ENCODE data around the gene NOP16. TPM values are rescaled to one million over a fixed set of nuclear protein-coding genes. Genes with fewer than 3 reads are reported as not detected.

Gene NOP16, protein sequence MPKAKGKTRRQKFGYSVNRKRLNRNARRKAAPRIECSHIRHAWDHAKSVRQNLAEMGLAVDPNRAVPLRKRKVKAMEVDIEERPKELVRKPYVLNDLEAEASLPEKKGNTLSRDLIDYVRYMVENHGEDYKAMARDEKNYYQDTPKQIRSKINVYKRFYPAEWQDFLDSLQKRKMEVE
- 18.1 TPM for total RNA-seq
- polyA plus RNA-seq (ENCODE audit: insufficient read depth, low read depth, low replicate concordance): 32.1 TPM
- long read RNA-seq, donor 1, transcript NOP16-207 (5 exons, 1,258 nt): major isoform, 7 of 10 reads
- long read RNA-seq, donor 1, partial matches to known transcripts: 0 of 10 reads
- long read RNA-seq, donor 1, other reads (novel, unspliced or antisense): 0 of 10 reads
- long read RNA-seq, donor 2, transcript NOP16-207 (5 exons, 1,258 nt): major isoform, 13 of 411 reads
- long read RNA-seq, donor 2, partial matches to known transcripts: 392 of 411 reads
- long read RNA-seq, donor 2, other reads (novel, unspliced or antisense): 0 of 411 reads
- long read RNA-seq, donor 3, transcript NOP16-207 (5 exons, 1,258 nt): major isoform, 6 of 15 reads
- long read RNA-seq, donor 3, transcript NOP16-211 (5 exons, 954 nt): minor isoform, 5 of 15 reads
- long read RNA-seq, donor 3, partial matches to known transcripts: 0 of 15 reads
- long read RNA-seq, donor 3, other reads (novel, unspliced or antisense): 0 of 15 reads
- long read RNA-seq, donor 4, transcript NOP16-207 (5 exons, 1,258 nt): major isoform, 7 of 14 reads
- long read RNA-seq, donor 4, partial matches to known transcripts: 0 of 14 reads
- long read RNA-seq, donor 4, other reads (novel, unspliced or antisense): 0 of 14 reads
- long read RNA-seq, donor 5, partial matches to known transcripts: 0 of 3 reads
- long read RNA-seq, donor 5, other reads (novel, unspliced or antisense): 0 of 3 reads
- long read RNA-seq, donor 6, transcript NOP16-207 (5 exons, 1,258 nt): major isoform, 18 of 27 reads
- long read RNA-seq, donor 6, transcript NOP16-211 (5 exons, 954 nt): minor isoform, 6 of 27 reads
- long read RNA-seq, donor 6, partial matches to known transcripts: 0 of 27 reads
- long read RNA-seq, donor 6, other reads (novel, unspliced or antisense): 0 of 27 reads
- long read RNA-seq, donor 7, partial matches to known transcripts: 0 of 6 reads
- long read RNA-seq, donor 7, other reads (novel, unspliced or antisense): 1 of 6 reads
- long read RNA-seq, donor 8, transcript NOP16-207 (5 exons, 1,258 nt): major isoform, 10 of 18 reads
- long read RNA-seq, donor 8, transcript NOP16-211 (5 exons, 954 nt): minor isoform, 6 of 18 reads
- long read RNA-seq, donor 8, partial matches to known transcripts: 0 of 18 reads
- long read RNA-seq, donor 8, other reads (novel, unspliced or antisense): 0 of 18 reads
- long read RNA-seq, donor 9, transcript NOP16-211 (5 exons, 954 nt): major isoform, 5 of 11 reads
- long read RNA-seq, donor 9, partial matches to known transcripts: 0 of 11 reads
- long read RNA-seq, donor 9, other reads (novel, unspliced or antisense): 0 of 11 reads
- long read RNA-seq, donor 10, transcript NOP16-211 (5 exons, 954 nt): major isoform, 5 of 12 reads
- long read RNA-seq, donor 10, transcript NOP16-207 (5 exons, 1,258 nt): major isoform, 5 of 12 reads
- long read RNA-seq, donor 10, partial matches to known transcripts: 0 of 12 reads
- long read RNA-seq, donor 10, other reads (novel, unspliced or antisense): 0 of 12 reads

DNA sequence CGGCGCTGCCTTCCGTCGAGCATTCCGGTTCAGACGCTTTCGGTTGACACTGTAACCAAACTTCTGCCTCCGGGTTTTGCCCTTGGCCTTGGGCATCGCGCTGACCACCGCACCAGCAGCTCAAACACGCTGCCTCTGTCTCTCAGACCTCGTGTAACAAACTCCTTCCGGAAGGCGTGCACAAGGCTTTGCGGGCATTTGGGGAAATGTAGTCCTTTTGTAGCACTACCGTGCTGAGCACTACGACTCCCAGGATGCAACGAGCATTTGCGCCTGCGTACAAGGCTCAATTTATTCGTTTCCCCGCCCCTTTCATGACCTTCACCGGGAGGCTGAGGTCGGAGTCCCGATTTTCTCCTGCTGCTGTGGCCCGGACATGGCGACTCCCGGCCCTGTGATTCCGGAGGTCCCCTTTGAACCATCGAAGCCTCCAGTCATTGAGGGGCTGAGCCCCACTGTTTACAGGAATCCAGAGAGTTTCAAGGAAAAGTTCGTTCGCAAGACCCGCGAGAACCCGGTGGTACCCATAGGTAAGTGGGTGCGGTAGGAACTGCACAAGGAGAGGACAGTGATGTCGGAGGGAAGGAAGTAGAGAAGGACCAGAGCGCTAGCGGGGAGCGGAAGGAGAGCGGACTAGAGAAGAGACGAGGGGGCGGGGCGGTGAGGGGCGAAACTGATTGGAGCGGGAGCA, at the start of gene NOP16, which contains the start of gene HIGD2A:
TSS of gene NOP16 (minus strand) at position 155 of the 691 bp plus-strand sequence. CDS start at position 96, 59 bp downstream.
TSS of gene HIGD2A (plus strand) at position 308 of the 691 bp plus-strand sequence. CDS start at position 377, 69 bp downstream.
- DNase-seq (peak; percentile 99 to 100 (median 100)), FAIRE-seq (peak; percentile 68)
- H3K36me3 ChIP-seq (ENCODE audit: control insufficient read depth in 2 of 3, insufficient read depth in 3 of 3, low read length in 3 of 3): peaks cover 0 to 42% (median 13%) of the 10 kb centered on the region in 3 donors
- no peaks in the 10 kb centered on the region for H3K27me3 ChIP-seq (ENCODE audit: control insufficient read depth, insufficient read depth, low read length)
- H3K27ac ChIP-seq (ENCODE audit: low read depth in 2 of 2, low read length in 2 of 2): peak within 1 kb of the TSS; percentile 99 to 100
- TF ChIP-seq, protein P1, sequence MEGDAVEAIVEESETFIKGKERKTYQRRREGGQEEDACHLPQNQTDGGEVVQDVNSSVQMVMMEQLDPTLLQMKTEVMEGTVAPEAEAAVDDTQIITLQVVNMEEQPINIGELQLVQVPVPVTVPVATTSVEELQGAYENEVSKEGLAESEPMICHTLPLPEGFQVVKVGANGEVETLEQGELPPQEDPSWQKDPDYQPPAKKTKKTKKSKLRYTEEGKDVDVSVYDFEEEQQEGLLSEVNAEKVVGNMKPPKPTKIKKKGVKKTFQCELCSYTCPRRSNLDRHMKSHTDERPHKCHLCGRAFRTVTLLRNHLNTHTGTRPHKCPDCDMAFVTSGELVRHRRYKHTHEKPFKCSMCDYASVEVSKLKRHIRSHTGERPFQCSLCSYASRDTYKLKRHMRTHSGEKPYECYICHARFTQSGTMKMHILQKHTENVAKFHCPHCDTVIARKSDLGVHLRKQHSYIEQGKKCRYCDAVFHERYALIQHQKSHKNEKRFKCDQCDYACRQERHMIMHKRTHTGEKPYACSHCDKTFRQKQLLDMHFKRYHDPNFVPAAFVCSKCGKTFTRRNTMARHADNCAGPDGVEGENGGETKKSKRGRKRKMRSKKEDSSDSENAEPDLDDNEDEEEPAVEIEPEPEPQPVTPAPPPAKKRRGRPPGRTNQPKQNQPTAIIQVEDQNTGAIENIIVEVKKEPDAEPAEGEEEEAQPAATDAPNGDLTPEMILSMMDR (IDR thresholded peaks at IDR 0.05; ENCODE audit: borderline replicate concordance, extremely low read depth, insufficient read depth): no peak
- H3K9me3 ChIP-seq (ENCODE audit: control insufficient read depth in 2 of 3, insufficient read depth in 1 of 3, low read length in 3 of 3): no peaks in the 10 kb centered on the region
- peak within 1 kb of the TSS; percentile 95 to 97 (median 97) for H3K4me3 ChIP-seq (ENCODE audit: low read length in 3 of 3)
- intact Hi-C loops (cut with DNase I): no loop called here
- H3K4me1 ChIP-seq (ENCODE audit: control insufficient read depth in 2 of 3, insufficient read depth in 2 of 3, low read depth in 1 of 3, low read length in 3 of 3): peaks cover 0 to 8% (median 6%) of the 10 kb centered on the region in 3 donors
- peak within 1 kb of the TSS; percentile 89 to 98 (median 92) for H3K9ac ChIP-seq (ENCODE audit: low read length in 3 of 3)

DNA sequence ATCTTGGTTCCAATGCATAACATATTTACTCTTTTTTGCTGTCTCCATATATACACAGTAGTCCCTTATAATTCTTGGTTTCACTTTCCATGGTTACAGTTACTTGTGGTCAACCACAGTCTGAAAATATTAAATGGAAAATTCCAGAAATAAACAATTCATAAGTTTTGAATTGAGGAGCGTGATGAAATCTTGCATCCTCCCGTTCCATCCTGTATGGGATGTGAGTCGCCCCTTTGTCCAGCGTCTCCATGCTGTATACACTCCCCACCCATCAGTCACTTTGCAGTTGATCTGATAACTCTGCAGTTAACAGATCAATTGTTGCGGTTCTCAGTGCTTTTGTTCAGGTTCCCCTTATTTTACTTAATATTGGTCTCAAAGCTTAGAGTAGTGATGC, 48.3 kb upstream of the NOP16 start:
- no peak overlapping the region for H3K9ac ChIP-seq (ENCODE audit: low read length in 3 of 3)
- H3K4me3 ChIP-seq (ENCODE audit: low read length in 3 of 3): peak overlapping the region in 1 of 3 donors; percentile 3

More for the DNA sequence above, 48.3 kb upstream of the NOP16 start:
- Histone ChIP-seq H3K4me1 (ENCODE audit: control insufficient read depth in 2 of 3, insufficient read depth in 2 of 3, low read depth in 1 of 3, low read length in 3 of 3) (no peaks in the 10 kb centered on the region), H3K27ac (ENCODE audit: low read depth in 2 of 2, low read length in 2 of 2) (no peak overlapping the region), H3K36me3 (ENCODE audit: control insufficient read depth in 2 of 3, insufficient read depth in 3 of 3, low read length in 3 of 3) (no peaks in the 10 kb centered on the region), H3K9me3 (ENCODE audit: control insufficient read depth in 2 of 3, insufficient read depth in 1 of 3, low read length in 3 of 3) (no peaks in the 10 kb centered on the region), H3K27me3 (ENCODE audit: control insufficient read depth, insufficient read depth, low read length) (no peaks in the 10 kb centered on the region)
- intact Hi-C loops (cut with DNase I): no loop called here
- TF ChIP-seq, protein P1 (IDR thresholded peaks at IDR 0.05; ENCODE audit: borderline replicate concordance, extremely low read depth, insufficient read depth): no peak
- FAIRE-seq (no peak), DNase-seq (no peak)
